ENCODE data around the gene GAS7.

GRCh38 chr17:9898812-9899211, 299.6 kb downstream of the GAS7 start:
- TF ChIP-seq POLR2A (IDR thresholded peaks at IDR 0.05) (no peak), EP300 (IDR thresholded peaks at IDR 0.05) (no peak)
- TF ChIP-seq, protein P1, sequence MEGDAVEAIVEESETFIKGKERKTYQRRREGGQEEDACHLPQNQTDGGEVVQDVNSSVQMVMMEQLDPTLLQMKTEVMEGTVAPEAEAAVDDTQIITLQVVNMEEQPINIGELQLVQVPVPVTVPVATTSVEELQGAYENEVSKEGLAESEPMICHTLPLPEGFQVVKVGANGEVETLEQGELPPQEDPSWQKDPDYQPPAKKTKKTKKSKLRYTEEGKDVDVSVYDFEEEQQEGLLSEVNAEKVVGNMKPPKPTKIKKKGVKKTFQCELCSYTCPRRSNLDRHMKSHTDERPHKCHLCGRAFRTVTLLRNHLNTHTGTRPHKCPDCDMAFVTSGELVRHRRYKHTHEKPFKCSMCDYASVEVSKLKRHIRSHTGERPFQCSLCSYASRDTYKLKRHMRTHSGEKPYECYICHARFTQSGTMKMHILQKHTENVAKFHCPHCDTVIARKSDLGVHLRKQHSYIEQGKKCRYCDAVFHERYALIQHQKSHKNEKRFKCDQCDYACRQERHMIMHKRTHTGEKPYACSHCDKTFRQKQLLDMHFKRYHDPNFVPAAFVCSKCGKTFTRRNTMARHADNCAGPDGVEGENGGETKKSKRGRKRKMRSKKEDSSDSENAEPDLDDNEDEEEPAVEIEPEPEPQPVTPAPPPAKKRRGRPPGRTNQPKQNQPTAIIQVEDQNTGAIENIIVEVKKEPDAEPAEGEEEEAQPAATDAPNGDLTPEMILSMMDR (IDR thresholded peaks at IDR 0.05): no peak

Data from tibial nerve (tissue), 4 donors.